ENCODE results near the gene CD63. TPM values are rescaled to one million over a fixed set of nuclear protein-coding genes. Genes with fewer than 3 reads are reported as not detected.
A peak's percentile ranks its signal among the peaks of the same experiment; 100 is the strongest.

CD63 gene
- total and polyA plus RNA-seq, 9 of the 15 experiments (the other 6 are each of a cell fraction or from before 2014, with no cell fraction given) = 313 to 735 (median 433) TPM

DNA sequence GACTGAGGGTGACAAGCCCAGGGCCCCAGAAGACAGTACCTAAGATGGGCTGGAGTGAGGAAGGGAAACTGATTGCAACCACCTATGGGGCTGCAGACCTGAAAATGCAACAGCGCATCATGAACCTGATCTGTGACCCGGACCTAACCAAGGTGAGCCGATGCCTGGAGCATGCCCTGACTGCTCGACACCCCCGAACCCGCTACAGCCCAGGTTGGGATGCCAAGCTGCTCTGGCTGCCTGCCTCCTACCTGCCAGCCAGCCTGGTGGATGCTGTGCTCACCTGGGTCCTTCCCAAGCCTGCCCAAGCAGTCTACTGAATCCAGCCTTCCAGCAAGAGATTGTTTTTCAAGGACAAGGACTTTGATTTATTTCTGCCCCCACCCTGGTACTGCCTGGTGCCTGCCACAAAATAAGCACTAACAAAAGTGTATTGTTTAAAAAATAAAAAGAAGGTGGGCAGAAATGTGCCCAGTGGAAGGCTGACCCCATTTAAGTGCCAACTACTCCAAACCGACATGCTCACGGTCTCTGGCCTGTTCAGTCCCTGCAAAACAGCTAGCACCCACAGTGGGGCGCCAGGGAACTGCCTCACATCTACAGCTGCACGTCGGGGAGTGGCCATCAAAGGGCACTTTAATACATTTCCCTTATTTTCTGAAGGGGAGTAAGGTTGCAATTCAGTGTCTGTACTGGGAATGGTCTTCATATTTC is 4.4 kb downstream of the CD63 start (continued):
- TF ChIP-seq NR2C1 (IDR thresholded peaks at IDR 0.05) = no peak
- TF ChIP-seq NR2C1 (tag; IDR thresholded peaks at IDR 0.05) = no peak
- TF ChIP-seq, protein P1, sequence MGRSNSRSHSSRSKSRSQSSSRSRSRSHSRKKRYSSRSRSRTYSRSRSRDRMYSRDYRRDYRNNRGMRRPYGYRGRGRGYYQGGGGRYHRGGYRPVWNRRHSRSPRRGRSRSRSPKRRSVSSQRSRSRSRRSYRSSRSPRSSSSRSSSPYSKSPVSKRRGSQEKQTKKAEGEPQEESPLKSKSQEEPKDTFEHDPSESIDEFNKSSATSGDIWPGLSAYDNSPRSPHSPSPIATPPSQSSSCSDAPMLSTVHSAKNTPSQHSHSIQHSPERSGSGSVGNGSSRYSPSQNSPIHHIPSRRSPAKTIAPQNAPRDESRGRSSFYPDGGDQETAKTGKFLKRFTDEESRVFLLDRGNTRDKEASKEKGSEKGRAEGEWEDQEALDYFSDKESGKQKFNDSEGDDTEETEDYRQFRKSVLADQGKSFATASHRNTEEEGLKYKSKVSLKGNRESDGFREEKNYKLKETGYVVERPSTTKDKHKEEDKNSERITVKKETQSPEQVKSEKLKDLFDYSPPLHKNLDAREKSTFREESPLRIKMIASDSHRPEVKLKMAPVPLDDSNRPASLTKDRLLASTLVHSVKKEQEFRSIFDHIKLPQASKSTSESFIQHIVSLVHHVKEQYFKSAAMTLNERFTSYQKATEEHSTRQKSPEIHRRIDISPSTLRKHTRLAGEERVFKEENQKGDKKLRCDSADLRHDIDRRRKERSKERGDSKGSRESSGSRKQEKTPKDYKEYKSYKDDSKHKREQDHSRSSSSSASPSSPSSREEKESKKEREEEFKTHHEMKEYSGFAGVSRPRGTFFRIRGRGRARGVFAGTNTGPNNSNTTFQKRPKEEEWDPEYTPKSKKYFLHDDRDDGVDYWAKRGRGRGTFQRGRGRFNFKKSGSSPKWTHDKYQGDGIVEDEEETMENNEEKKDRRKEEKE (IDR thresholded peaks at IDR 0.05; ENCODE audit: borderline replicate concordance in 1 of 2, control insufficient read depth in 1 of 2, low read depth in 2 of 2, low read length in 1 of 2) = 0 out of 4 replicates have a peak, but pooled peaks of 1 of the 2 experiments have one; percentile 19
- TF ChIP-seq, protein P2, sequence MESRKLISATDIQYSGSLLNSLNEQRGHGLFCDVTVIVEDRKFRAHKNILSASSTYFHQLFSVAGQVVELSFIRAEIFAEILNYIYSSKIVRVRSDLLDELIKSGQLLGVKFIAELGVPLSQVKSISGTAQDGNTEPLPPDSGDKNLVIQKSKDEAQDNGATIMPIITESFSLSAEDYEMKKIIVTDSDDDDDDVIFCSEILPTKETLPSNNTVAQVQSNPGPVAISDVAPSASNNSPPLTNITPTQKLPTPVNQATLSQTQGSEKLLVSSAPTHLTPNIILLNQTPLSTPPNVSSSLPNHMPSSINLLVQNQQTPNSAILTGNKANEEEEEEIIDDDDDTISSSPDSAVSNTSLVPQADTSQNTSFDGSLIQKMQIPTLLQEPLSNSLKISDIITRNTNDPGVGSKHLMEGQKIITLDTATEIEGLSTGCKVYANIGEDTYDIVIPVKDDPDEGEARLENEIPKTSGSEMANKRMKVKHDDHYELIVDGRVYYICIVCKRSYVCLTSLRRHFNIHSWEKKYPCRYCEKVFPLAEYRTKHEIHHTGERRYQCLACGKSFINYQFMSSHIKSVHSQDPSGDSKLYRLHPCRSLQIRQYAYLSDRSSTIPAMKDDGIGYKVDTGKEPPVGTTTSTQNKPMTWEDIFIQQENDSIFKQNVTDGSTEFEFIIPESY (CRISPR knock-in tag; IDR thresholded peaks at IDR 0.05) = no peak
- TF ChIP-seq, protein P3, sequence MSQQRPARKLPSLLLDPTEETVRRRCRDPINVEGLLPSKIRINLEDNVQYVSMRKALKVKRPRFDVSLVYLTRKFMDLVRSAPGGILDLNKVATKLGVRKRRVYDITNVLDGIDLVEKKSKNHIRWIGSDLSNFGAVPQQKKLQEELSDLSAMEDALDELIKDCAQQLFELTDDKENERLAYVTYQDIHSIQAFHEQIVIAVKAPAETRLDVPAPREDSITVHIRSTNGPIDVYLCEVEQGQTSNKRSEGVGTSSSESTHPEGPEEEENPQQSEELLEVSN (IDR thresholded peaks at IDR 0.05; ENCODE audit: borderline replicate concordance in 1 of 2, extremely low read depth in 1 of 2, insufficient read depth in 1 of 2, insufficient read length in 1 of 2, low read depth in 1 of 2, low read length in 1 of 2, poor library complexity in 1 of 2, severe bottlenecking in 1 of 2) = no peak
- no peak for TF ChIP-seq SREBF2 (CRISPR knock-in tag; IDR thresholded peaks at IDR 0.05)
- TF ChIP-seq ASH1L (IDR thresholded peaks at IDR 0.05; ENCODE audit: borderline replicate concordance, low read depth, partially characterized antibody) = no peak
- no peak for TF ChIP-seq ZNF212 (CRISPR knock-in tag; IDR thresholded peaks at IDR 0.05)
- no peak for TF ChIP-seq EHMT2 (IDR thresholded peaks at IDR 0.05)
- no peak for TF ChIP-seq RB1 (IDR thresholded peaks at IDR 0.05; ENCODE audit: low read depth)
- no peak for TF ChIP-seq SMARCB1 (IDR thresholded peaks at IDR 0.05; ENCODE audit: insufficient read length, low read depth)
- no peak for TF ChIP-seq ZNF445 (CRISPR knock-in tag; IDR thresholded peaks at IDR 0.05; ENCODE audit: low read depth)
- TF ChIP-seq MTA3 (IDR thresholded peaks at IDR 0.05; ENCODE audit: borderline replicate concordance) = no peak
- TF ChIP-seq SRSF1 (IDR thresholded peaks at IDR 0.05; ENCODE audit: low read depth, low read length) = no peak
- TF ChIP-seq, protein P4, sequence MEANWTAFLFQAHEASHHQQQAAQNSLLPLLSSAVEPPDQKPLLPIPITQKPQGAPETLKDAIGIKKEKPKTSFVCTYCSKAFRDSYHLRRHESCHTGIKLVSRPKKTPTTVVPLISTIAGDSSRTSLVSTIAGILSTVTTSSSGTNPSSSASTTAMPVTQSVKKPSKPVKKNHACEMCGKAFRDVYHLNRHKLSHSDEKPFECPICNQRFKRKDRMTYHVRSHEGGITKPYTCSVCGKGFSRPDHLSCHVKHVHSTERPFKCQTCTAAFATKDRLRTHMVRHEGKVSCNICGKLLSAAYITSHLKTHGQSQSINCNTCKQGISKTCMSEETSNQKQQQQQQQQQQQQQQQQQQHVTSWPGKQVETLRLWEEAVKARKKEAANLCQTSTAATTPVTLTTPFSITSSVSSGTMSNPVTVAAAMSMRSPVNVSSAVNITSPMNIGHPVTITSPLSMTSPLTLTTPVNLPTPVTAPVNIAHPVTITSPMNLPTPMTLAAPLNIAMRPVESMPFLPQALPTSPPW (CRISPR knock-in tag; IDR thresholded peaks at IDR 0.05) = peak; percentile 30; the same call in 1 of the 2 replicates
- TF ChIP-seq GATAD2A (IDR thresholded peaks at IDR 0.05) = no peak
- TF ChIP-seq, protein P5, sequence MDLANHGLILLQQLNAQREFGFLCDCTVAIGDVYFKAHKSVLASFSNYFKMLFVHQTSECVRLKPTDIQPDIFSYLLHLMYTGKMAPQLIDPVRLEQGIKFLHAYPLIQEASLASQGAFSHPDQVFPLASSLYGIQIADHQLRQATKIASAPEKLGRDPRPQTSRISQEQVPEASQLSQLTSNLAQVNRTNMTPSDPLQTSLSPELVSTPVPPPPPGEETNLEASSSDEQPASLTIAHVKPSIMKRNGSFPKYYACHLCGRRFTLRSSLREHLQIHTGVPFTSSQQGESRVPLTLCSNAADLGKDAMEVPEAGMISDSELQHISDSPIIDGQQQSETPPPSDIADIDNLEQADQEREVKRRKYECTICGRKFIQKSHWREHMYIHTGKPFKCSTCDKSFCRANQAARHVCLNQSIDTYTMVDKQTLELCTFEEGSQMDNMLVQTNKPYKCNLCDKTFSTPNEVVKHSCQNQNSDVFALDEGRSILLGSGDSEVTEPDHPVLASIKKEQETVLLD (IDR thresholded peaks at IDR 0.05) = no peak

Data from K562 (cell line).